HepG2 (cell line): ENCODE data around the gene IQCB1. TPM values are rescaled to one million over a fixed set of nuclear protein-coding genes. Genes with fewer than 3 reads are reported as not detected.

Source experiments
- DZIP1 ChIP-seq: sonication (generic); formaldehyde crosslinking; IDR thresholded peaks from 2 replicates; pipeline ENCODE4 v1.5.0; 2020; ENCODE audit warnings: mild to moderate bottlenecking, missing genetic modification reagents
- EEA1 ChIP-seq: sonication (generic); formaldehyde crosslinking; IDR thresholded peaks from 2 replicates; pipeline ENCODE4 v1.5.1; 2020; ENCODE audit warnings: mild to moderate bottlenecking, missing genetic modification reagents, borderline replicate concordance
- FOXP1 ChIP-seq, 2 experiments: fragments of 450-650 bp in 1 of 2; IDR thresholded peaks; 2 replicates each; pipeline ENCODE4 v1.6.1; 2017 to 2018; ENCODE audit warnings: antibody characterized with exemption in 1 of 2
- GFI1 ChIP-seq: sonication (generic); formaldehyde crosslinking; IDR thresholded peaks from 2 replicates; pipeline ENCODE4 v1.5.0; 2020; ENCODE audit warnings: missing genetic modification reagents, mild to moderate bottlenecking, borderline replicate concordance
- KDM3A ChIP-seq: IDR thresholded peaks from 2 replicates; pipeline ENCODE4 v1.6.1; 2018; ENCODE audit warnings: low read depth, missing compliant biosample characterization
- MTF1 ChIP-seq: sonication (generic); formaldehyde crosslinking; IDR thresholded peaks from 2 replicates; pipeline ENCODE4 v1.5.0; 2020; ENCODE audit warnings: missing genetic modification reagents
- MXD4 ChIP-seq: IDR thresholded peaks from 2 replicates; pipeline ENCODE4 v1.6.1; 2016; ENCODE audit warnings: mild to moderate bottlenecking, missing biosample characterization, missing genetic modification reagents
- PAWR ChIP-seq: sonication (generic); formaldehyde crosslinking; IDR thresholded peaks from 2 replicates; pipeline ENCODE4 v1.4.0; 2020; ENCODE audit warnings: missing genetic modification reagents, mild to moderate bottlenecking, borderline replicate concordance
- RNF2 ChIP-seq: fragments of 450-650 bp; conservative IDR thresholded peaks from 2 replicates; pipeline ENCODE4 v1.6.1; 2016; ENCODE audit warnings: low read depth
- SOX6 ChIP-seq, 2 experiments: fragments of 450-650 bp in 1 of 2; sonication (generic) in 1 of 2; formaldehyde crosslinking in 1 of 2; IDR thresholded peaks; 2 replicates each; pipeline versions ENCODE4 v1.4.0 to v1.6.1; 2017 to 2020; ENCODE audit warnings: antibody characterized with exemption in 1 of 2, mild to moderate bottlenecking in 1 of 2, missing genetic modification reagents in 1 of 2
- TP53 ChIP-seq: sonication (generic); formaldehyde crosslinking; conservative IDR thresholded peaks from 2 replicates; pipeline ENCODE4 v1.4.0; 2020; ENCODE audit warnings: missing genetic modification reagents
- TSC22D2 ChIP-seq: sonication (generic); formaldehyde crosslinking; IDR thresholded peaks from 2 replicates; pipeline ENCODE4 v1.5.1; 2020; ENCODE audit warnings: missing genetic modification reagents, mild to moderate bottlenecking, borderline replicate concordance
- YEATS2 ChIP-seq: sonication (generic); formaldehyde crosslinking; IDR thresholded peaks from 2 replicates; pipeline ENCODE4 v1.4.0; 2020; ENCODE audit warnings: missing genetic modification reagents, borderline replicate concordance
- ZBED4 ChIP-seq: sonication (generic); formaldehyde crosslinking; IDR thresholded peaks from 2 replicates; pipeline ENCODE4 v1.4.0; 2020; ENCODE audit warnings: missing genetic modification reagents, borderline replicate concordance
- ZNF12 ChIP-seq: sonication (generic); formaldehyde crosslinking; IDR thresholded peaks from 2 replicates; pipeline ENCODE4 v1.5.0; 2020; ENCODE audit warnings: missing genetic modification reagents
- ZNF260 ChIP-seq: sonication (generic); formaldehyde crosslinking; IDR thresholded peaks from 2 replicates; pipeline ENCODE4 v1.4.0; 2020; ENCODE audit warnings: missing genetic modification reagents, low read depth, mild to moderate bottlenecking, borderline replicate concordance
- ZNF275 ChIP-seq: sonication (generic); formaldehyde crosslinking; IDR thresholded peaks from 2 replicates; pipeline ENCODE4 v1.8.0; 2022; ENCODE audit warnings: missing genetic modification reagents, mild to moderate bottlenecking, inconsistent platforms, borderline replicate concordance
- ZNF605 ChIP-seq: sonication (generic); formaldehyde crosslinking; IDR thresholded peaks from 2 replicates; pipeline ENCODE4 v1.8.0; 2022; ENCODE audit warnings: mild to moderate bottlenecking, missing genetic modification reagents
- ZNF724P ChIP-seq: sonication (generic); formaldehyde crosslinking; IDR thresholded peaks from 2 replicates; pipeline ENCODE4 v1.8.0; 2022; ENCODE audit warnings: missing genetic modification reagents, borderline replicate concordance
- ZNF761 ChIP-seq: sonication (generic); formaldehyde crosslinking; conservative IDR thresholded peaks from 2 replicates; pipeline ENCODE4 v1.4.0; 2020; ENCODE audit warnings: mild to moderate bottlenecking, missing genetic modification reagents
- ZNF850 ChIP-seq: sonication (generic); formaldehyde crosslinking; conservative IDR thresholded peaks from 2 replicates; pipeline ENCODE4 v1.9.0; 2021; ENCODE audit warnings: mild to moderate bottlenecking, missing genetic modification reagents
- ZSCAN25 ChIP-seq: sonication (generic); formaldehyde crosslinking; IDR thresholded peaks from 2 replicates; pipeline ENCODE4 v1.8.0; 2022; ENCODE audit warnings: mild to moderate bottlenecking, missing genetic modification reagents
- polyA plus RNA-seq, 8 experiments: library from polyadenylated mRNA; depleted of rRNA in 3 of 8; stranded (reverse) in 7 of 8; unstranded in 1 of 8; fragments of >200 nt; fragmentation: Illumina TruSeq in 4 of 8; extraction: Trizol in 4 of 8; gene quantifications; 2 replicates each; pipeline versions ENCODE4 v1.2.1 to v1.2.3, GENCODE V29; 2011 to 2016; ENCODE audit warnings: low read depth in 4 of 8, missing spikeins in 1 of 8, mixed read lengths in 1 of 8; ENCODE audit not compliant: insufficient read depth in 1 of 8
- total RNA-seq, 5 experiments: library from RNA; depleted of rRNA; stranded (reverse); fragments of >200 nt; fragmentation: Illumina TruSeq; extraction: Trizol; gene quantifications; 2 replicates each; pipeline ENCODE4 v1.2.3, GENCODE V29; 2016; ENCODE audit warnings: low read depth in 1 of 5

Gene IQCB1
- total and polyA plus RNA-seq, 2 of the 13 experiments (the other 11 are each of a cell fraction or from before 2014, with no cell fraction given) = 18.0 to 41.4 TPM

GRCh38 chr3:121834671-121835464 lies at the start of gene IQCB1, which contains the start of gene EAF2 (continued):
- TF ChIP-seq ZSCAN25 = peak; percentile 51; the same call in 1 of the 2 replicates
- TF ChIP-seq ZNF761 (CRISPR knock-in tag) = peak; percentile 67; the same call in 1 of the 2 replicates
- TF ChIP-seq ZNF275 (CRISPR knock-in tag) = peak; percentile 19; the same call in 1 of the 2 replicates
- TF ChIP-seq MTF1 = no peak
- no peak for TF ChIP-seq ZNF12 (CRISPR knock-in tag)
- TF ChIP-seq SOX6 (IDR thresholded peaks at IDR 0.05) = no peak
- TF ChIP-seq SOX6 (CRISPR knock-in tag; IDR thresholded peaks at IDR 0.05) = no peak
- peak; percentile 67 for TF ChIP-seq ZNF605 (CRISPR knock-in tag)
- TF ChIP-seq PAWR (CRISPR knock-in tag) = no peak
- peak; percentile 73; the same call in 1 of the 2 replicates for TF ChIP-seq MXD4 (CRISPR knock-in tag)
- TF ChIP-seq EEA1 (CRISPR knock-in tag) = peak; percentile 32; the same call in 1 of the 2 replicates
- peak; percentile 30; the same call in 1 of the 2 replicates for TF ChIP-seq ZNF724P (CRISPR knock-in tag)
- TF ChIP-seq GFI1 (CRISPR knock-in tag) = 0 out of 2 replicates have a peak, but pooled peaks have one; percentile 51
- TF ChIP-seq YEATS2 (CRISPR knock-in tag) = peak; percentile 86; the same call in 1 of the 2 replicates
- no peak for TF ChIP-seq FOXP1 (IDR thresholded peaks at IDR 0.05)
- TF ChIP-seq FOXP1 (CRISPR knock-in tag; IDR thresholded peaks at IDR 0.05) = no peak
- no peak for TF ChIP-seq ZNF850 (CRISPR knock-in tag)
- TF ChIP-seq ZBED4 = no peak
- peak; percentile 89 for TF ChIP-seq RNF2
- peak; percentile 46; the same call in 1 of the 2 replicates for TF ChIP-seq KDM3A
- TF ChIP-seq TSC22D2 (CRISPR knock-in tag) = no peak
- no peak for TF ChIP-seq TP53 (CRISPR knock-in tag)
- TF ChIP-seq DZIP1 (CRISPR knock-in tag) = no peak
- no peak for TF ChIP-seq ZNF260 (CRISPR knock-in tag)
